Stimulated activated CD4-positive, alpha-beta T cell treated with anti-CD3 and anti-CD28 coated beads, Interleukin-1b, Interleukin-23, amount 100 ng/mL, for 48 hours (primary cell): ENCODE results near the gene ANKRD30A.
"Not testable (repeated sequence)": the region's sequence is repeated elsewhere in the genome, so short reads cannot be mapped to it uniquely, and the experiment has no call there.

Experiments
- DNase-seq: peaks from one replicate; pipeline ENCODE4 v3.0.0-alpha.2; 2020

Gene ANKRD30A

GRCh38 chr10:37263304-37263703 is 137.9 kb downstream of the ANKRD30A start:
- no peak for DNase-seq

- no peak for DNase-seq
Measured at GRCh38 chr10:37268266-37268665, 142.9 kb downstream of the ANKRD30A start.

GRCh38 chr10:37269554-37270256 is 144.3 kb downstream of the ANKRD30A start:
- DNase-seq: no peak

GRCh38 chr10:37275216-37275777 is 149.9 kb downstream of the ANKRD30A start:
- no peak for DNase-seq

GRCh38 chr10:37285063-37285462 is 159.7 kb downstream of the ANKRD30A start:
- no peak for DNase-seq

GRCh38 chr10:37289833-37290464 is 164.6 kb downstream of the ANKRD30A start:
- no peak for DNase-seq

GRCh38 chr10:37301271-37301670 is 175.9 kb downstream of the ANKRD30A start:
- DNase-seq: no peak

- DNase-seq: no peak
Measured at GRCh38 chr10:37304036-37304435, 178.6 kb downstream of the ANKRD30A start.

GRCh38 chr10:37314350-37314749 is 189.0 kb downstream of the ANKRD30A start:
- no peak for DNase-seq

GRCh38 chr10:37314862-37315261 is 189.5 kb downstream of the ANKRD30A start:
- no peak for DNase-seq

GRCh38 chr10:37344413-37344812 is 219.0 kb downstream of the ANKRD30A start:
- no peak for DNase-seq

GRCh38 chr10:37379991-37380390 is 254.6 kb downstream of the ANKRD30A start:
- no peak for DNase-seq

GRCh38 chr10:37381271-37381670 is 255.9 kb downstream of the ANKRD30A start:
- no peak for DNase-seq

- no peak for DNase-seq
Measured at GRCh38 chr10:37384923-37385322, 259.5 kb downstream of the ANKRD30A start.

- no peak for DNase-seq
Measured at GRCh38 chr10:37390926-37391325, 265.5 kb downstream of the ANKRD30A start.

GRCh38 chr10:37400774-37401173 is 275.4 kb downstream of the ANKRD30A start:
- DNase-seq: not testable (repeated sequence)

GRCh38 chr10:37401225-37401624 is 275.8 kb downstream of the ANKRD30A start:
- no peak for DNase-seq

- no peak for DNase-seq
Measured at GRCh38 chr10:37403776-37404175, 278.4 kb downstream of the ANKRD30A start.
